Right hindlimb (tissue), 1 donor: ENCODE results near the gene BPIFB3.
"Not testable (repeated sequence)": the region's sequence is repeated elsewhere in the genome, so short reads cannot be mapped to it uniquely, and the experiment has no call there.

ENCODE experiments used
- DNase-seq: peaks from one replicate; pipeline ENCODE4 v3.0.0-alpha.2; 2018

The BPIFB3 gene

DNA sequence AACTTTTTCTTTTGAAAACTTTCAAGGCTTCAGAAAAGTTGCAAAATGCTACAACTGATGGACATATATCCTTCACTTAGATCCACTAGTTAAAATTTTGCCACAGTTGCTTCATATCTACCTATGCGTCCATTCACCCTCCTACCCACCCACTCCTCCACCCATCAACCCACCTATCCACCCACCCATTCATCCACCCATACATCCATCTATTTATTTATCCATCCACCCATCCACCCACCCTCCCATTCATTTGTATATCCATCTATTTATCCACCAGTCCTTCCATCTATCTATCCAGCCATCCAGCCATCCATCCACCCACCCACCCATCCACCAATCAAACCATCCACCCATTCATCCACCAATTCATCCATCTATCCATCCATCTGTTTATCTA lies 39.4 kb downstream of the BPIFB3 start:
- DNase-seq, result no peak

DNA sequence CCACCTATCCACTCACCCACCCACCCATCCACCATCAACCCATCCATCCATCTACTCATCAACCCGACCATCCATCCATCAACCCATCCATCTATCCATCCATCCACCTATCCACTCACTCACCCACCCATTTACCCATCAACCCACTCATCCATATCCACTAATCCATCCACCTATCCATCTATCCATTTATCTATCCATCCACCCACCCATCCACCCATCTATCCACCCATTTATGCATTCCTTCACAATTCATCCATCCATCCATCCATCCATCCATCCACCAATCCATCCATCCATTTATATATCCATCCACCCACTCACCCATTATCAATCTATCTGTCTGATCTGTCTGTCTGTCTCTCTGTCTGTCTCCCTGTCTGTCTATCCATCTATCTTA lies 39.9 kb downstream of the BPIFB3 start:
- no peak for DNase-seq

DNA sequence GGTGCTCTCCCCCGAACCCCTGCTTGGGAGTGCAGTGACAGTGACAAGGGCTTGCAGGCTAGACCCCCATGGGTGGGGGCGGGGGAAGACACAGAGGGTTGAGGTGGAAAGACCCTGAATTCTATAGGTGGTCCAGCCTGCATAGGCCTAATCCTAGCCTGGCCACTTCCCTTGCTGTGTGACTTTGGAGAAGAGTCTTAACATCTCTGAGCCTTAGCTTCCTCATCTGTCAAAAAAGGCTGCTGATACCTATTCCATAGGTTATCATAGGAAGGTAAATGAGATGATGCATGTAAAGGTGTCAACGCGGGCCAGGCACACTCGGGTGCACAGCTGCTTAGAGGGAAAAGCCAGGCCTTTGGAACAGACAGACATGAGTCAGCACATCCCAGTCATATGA lies 41.5 kb downstream of the BPIFB3 start:
- no peak for DNase-seq

DNA sequence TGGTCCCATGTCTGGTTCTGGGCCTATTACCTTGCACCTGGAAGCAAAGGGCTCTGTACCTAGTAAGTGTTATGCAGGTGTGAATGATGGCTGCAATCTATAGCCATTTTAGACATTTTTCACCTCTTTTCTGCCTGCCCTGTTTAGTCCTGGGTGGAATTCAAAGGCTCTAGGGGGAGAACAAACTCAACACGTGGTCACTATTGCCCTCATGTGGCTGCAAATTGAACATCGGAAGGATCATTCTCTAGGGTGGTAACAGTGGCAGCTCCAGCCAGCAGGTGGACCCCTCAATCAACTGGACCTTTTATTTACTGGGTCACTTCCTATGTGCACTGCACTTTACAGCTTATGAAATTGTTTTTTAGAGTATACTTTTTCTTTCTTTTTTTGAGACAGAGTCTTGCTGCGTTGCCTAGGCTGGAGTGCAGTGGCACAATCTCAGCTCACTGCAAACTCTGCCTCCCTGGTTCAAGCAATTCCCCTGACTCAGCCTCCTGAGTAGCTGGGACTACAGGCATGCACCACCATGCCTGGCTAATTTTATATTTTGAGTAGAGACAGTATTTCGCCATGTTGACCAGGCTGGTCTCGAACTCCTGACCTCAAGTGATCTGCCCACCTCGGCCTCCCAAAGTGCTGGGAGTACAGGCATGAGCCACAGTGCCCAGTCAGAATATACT lies 42.3 kb downstream of the BPIFB3 start:
- DNase-seq, result peak; percentile 60

DNA sequence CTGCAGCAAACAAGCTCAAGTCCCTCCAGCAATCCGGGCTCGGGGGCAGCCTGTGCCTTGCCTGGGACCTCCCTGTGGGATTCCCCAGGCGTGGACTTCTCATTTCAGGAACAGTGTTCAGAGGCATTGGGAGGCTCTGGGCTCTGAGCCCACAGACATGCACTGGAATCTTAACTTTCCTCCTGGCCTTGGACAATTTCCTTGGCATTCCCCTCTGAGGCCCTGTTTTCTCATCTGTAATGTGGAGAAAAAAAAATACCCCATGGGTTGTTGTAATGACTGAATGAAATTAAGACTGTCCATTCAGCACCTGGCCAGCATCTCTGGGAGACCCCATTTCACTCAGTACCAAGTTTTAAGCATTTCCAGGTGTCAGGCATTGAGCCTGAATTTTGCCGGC lies 43.3 kb downstream of the BPIFB3 start:
- DNase-seq, result peak; percentile 68

DNA sequence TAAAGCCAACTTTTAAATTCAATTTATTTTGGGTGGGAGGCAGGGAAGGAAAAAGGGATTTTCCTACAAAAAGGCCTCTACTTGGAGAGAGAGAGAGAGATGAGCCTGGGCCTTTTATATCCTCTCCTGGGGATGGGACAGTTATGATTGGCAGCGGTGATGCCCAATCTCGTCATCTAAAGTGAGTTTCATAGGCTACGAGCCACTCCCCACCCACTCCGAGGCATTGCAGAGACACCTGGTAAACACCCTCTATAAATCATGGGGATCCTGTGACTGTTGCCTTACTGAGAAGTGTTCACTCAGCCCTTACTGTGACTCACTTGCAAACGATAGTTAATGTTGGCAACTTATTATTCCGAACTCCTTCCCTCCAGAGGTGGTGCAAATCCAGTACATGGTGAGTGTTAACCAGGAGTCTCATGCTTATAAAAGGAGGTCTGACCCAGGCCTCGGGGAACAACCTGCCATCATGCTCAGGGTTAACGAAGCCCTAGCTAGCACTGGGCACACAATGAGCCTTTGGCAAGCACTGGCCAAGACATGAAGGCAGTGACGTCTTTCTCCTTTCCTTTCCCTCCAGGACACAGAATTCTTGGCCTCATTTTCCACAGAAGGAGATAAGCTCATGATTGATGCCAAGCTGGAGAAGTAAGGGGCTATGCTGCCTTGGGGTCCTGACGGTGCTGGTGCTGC lies 46.3 kb downstream of the BPIFB3 start:
- DNase-seq, result no peak

DNA sequence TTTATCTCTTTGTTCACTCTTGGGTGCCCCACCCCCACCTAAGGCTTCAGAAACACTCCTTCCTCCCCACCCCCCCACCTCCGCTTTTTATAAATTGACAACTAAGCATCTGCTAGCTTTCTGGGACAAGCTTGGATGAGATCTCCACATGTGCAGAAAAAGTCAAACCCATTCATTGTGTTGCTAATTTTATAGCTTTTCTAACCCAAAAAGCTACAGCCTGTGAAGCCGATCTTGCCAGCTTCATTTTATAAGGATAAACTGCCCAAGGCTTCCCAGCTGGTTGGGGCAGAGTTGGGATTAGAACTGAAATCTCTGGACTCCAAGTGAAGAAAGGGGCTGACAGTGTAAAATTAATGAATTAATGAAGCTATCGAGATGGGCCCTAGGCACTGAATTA lies 49.9 kb downstream of the BPIFB3 start:
- DNase-seq, result no peak

DNA sequence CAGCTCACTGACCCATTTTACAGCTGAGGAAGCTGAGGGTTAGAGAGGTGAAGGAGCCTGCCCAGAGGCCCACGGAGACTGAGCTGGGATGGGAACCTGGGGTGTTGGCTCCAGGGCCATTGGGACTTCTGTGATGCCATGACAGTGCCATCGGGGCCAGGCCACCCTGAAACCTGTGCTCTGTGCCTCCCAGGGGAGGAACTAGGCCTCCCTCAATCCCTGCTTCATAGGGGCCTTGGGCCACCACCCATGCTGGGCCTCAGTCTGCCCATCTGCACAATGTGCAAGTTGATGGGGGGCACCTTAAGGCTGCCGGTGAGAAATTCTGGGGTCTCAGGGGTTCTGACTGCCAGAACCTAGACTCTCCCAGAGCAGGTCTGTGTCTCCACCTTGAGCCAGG lies 50.6 kb downstream of the BPIFB3 start:
- DNase-seq, result no peak

DNA sequence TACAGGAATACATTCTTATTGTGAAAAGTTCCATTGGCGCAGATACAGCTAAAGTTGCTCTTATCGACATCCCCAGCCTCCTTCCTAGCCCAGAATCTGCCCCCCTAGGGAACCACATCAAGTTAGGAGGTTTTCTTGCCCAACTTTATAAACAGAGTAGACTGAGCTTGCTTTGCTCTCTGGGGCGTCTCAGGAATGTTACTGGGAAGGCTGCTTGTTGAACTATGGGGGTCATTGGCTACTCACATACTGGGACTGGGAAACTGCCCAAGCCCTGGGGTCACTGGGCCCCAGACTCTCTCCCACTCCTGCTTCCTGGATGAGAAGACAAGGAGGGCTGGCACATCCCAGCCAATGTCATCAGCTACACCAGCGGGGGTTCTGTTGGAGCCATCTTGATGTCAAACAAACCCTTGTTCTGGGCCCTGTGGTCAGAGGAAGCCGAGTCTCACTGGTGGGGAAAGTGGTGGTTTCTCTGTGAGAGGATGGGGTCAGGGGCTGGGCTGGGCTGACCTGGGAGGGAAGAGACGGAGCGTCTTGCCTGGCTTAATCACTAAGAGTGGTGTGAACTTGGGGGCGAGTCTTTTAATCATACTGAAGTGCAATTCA lies 51.7 kb downstream of the BPIFB3 start:
- peak; percentile 58 for DNase-seq

DNA sequence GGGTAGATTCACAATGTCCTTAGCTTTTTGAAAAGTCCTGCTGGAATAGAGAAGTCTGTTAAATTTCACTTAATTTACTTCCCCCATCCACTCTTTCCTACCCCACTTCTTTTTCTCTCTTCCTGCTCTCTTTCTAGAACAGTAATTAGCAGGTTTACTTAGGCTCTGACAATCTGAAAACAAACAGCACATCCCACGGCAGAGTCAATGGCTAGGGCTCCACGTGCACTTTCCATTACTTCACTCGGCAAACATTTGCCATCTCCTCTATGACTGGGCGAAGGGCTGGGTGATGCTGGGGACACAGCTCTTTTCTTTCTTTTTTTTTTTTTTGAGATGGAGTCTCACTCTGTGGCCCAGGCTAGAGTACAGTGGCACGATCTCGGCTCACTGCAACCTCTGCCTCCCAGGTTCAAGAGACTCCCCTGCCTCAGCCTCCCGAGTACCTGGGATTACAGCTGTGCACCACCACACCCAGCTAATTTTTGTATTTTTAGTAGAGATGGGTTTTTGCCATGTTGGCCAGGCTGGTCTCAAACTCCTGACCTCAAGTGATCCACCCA lies 52.4 kb downstream of the BPIFB3 start:
- peak; percentile 31 for DNase-seq

DNA sequence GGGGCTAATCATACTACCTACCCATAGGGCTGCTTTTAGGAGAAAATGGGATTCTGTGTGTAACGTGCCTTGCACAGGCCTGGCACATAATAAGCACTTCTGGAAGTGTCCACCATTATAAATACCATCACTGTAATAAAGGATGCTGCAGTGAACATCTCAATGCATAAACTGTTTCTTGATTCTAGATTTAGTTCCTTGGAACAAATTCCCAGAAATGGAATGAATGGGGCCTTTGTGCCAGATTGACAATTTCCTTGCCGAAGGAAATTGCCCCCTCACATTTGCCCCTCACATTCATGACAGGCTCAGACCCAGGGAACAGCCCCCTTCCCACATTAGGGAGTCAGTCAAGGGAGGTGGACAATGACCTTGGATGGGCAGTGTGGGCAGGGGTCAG lies 55.0 kb downstream of the BPIFB3 start:
- DNase-seq, result no peak

DNA sequence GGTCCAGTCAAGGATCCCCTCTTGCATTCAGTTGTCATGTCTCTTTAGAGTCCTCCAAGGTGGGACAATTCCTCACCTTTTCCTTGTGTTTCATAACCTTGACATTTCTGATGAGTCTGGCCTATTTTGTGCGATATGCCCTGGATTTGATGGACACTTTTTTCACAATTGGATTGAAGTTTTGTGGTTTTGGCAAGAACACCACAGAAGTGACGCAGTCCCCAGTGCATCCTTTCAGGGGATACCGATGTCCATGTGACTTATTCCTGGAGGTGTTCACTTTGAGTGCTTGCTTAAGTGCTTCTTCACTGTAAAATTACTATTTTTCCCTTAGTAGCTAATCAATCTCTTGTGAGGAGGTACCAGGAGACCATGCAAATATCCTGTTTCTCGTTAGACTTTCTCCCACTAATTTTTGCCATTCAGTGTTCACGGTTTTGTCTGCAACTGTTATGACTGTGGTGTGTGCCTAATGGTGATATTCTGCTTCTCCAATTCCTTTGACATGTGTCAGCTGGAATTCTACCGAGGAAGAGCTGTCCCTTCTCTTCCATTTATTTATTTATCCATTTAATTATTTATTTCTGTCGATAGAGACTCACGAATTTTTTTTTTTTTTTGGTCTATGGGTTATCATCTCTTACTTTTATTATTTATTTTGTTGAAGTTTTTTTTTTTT lies 56.6 kb downstream of the BPIFB3 start:
- no peak for DNase-seq

DNA sequence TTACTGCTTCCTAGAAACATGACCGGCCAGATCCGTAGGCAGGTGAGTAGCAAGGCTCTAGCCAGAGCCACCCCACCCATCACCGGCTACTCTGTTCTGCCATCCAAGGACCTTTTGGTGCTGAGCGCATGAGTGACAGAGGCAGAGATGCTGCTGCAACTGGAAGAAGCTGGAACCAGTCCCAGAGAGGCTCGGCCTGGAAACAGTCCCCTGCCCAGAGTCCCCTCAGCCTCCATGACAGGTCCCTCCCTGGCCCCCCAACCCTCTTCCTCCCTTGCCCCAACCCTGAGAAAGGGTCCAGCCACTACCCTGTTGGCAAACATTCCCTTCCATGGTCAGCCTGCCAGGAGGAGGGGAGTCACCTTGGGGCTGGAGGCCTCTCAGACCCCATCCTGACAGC lies 57.6 kb downstream of the BPIFB3 start:
- no peak for DNase-seq

DNA sequence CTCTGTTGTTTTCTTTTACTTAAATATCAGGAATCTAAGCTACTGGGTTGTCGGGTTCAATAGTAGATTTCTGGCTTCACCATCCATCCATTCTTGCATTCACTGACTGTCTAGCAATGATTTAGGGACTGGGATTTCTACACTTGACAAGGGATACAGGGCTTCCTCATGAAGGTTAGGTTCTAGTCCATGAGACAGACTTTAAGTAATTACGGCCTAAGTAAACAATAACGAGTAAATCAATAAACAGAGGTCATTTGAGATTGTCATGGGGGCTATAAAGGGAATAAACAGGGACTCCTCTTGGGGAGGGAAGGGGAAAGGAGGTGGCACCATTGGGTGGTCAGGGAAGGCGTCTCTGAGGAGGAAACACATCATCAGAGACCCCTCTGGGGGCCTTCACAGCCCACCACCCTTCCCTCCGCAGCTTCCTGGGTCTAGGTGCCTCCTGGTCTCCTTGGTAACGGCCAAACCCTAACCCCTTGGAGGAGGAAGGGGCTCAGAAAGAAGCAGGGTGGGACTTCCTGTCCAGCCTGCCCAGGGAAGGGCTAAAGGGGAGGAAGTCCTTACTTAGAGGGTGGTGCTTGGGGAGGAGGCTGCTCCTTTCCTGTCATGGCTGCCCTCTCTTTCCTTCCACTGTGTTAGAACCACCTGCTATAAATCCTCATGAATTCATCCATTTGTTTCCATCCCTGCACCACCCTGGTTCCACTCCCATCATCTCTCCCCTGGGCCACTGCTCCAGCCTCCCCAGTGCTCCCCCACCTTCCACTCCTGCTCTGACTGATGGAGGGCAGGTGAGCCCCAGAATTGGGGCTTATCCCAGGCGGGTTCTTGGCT lies 59.1 kb downstream of the BPIFB3 start:
- no peak for DNase-seq

DNA sequence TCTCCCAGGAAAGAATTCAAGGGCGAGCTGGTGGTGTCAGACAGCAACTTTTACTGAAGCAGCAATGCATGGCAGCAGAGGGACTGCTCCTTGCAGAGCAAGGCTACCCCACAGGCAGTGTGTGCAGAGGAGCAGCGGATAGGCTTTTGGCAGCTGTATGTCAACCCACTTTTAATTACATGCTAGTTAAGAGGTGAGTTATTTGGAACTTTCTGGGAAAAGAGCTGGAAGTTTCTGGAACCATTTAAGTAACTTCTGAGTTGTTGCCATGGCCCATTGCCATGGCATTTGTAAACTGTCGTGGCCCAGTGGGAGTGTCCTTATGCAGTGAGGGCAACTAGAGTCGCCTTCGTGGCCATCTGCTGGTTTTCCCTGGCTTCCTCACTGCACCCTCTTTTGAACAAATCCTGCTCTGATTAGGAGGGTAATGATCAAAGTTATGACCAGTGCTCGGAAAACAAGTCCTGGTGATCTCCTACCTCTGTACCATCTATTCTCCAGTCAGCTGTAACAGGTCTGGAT lies 59.7 kb downstream of the BPIFB3 start:
- DNase-seq, result no peak

DNA sequence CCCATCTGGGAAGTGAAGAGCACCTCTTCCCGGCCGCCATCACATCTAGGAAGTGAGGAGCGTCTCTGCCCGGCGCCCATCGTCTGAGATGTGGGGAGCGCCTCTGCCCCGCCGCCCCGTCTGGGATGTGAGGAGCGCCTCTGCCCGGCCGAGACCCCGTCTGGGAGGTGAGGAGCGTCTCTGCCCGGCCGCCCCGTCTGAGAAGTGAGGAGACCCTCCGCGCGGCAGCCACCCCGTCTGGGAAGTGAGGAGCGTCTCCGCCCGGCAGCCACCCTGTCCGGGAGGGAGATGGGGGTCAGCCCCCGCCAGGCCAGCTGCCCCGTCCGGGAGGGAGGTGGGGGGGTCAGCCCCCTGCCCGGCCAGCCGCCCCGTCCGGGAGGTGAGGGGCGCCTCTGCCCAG lies 61.8 kb downstream of the BPIFB3 start:
- DNase-seq, result not testable (repeated sequence)

DNA sequence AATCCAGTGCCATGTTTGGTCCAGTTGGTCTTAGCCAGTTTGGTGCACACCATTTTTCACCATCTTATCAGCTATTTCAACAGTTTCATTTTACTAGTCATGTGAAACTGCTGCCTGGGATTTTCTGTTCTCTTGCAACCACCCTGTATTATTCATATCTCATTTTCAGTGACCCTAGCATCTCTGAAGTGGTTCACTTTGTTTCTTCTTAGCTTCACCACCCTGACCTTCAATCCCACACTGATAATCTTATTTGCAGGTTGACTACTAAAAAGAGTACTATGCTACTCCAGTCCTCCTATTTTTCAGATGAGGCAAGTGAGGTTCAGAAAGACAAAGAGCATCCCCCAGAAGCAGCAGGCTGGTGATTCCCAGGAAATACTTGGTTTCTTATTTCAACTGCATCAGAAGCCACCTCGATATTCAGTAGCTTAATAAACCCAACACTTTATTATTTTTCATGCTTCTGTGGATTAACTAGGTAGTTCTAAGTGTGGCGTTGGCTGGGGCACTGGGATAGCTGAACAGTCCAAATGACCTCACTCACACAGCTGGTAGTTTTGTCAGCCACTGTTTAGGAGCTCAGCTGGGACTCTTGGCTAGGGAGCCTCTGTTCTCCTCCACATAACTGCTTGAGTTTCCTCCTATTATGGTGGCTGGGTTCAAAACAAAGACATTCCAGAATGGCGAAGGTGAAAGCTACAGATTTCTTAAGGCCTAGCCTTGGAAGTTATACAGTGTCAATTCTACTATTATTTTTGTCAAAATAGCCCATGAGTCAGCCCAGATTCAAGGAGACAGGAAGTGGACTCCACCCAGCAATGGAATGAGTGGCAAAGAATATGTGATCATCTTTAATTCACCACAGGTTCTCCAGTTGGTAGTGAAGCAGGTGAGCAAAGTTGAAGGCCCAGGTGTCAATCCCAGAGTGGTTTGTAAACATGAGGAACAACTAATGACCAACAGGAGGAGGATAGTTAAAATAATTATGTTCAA lies 66.3 kb downstream of the BPIFB3 start:
- no peak for DNase-seq

DNA sequence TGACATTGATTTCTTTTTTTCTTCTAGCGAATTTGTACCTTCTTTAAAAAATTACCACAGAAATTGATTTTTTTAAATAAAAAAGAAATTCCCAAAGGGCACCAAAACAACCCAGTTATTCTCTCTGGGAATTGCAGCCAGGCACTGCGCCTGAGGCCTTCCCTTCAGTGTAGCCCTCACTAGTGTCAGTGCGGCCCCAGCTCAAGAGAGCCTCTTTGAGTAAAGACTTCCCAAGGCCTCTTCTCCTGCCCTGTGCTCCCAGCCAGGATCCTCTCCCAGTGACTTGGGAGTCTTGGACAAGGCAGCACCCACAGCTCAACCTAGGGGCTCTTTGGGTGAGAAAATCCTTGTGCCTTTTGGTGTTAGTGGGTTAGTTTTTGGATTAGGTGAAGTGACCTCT lies 67.2 kb downstream of the BPIFB3 start:
- no peak for DNase-seq

DNA sequence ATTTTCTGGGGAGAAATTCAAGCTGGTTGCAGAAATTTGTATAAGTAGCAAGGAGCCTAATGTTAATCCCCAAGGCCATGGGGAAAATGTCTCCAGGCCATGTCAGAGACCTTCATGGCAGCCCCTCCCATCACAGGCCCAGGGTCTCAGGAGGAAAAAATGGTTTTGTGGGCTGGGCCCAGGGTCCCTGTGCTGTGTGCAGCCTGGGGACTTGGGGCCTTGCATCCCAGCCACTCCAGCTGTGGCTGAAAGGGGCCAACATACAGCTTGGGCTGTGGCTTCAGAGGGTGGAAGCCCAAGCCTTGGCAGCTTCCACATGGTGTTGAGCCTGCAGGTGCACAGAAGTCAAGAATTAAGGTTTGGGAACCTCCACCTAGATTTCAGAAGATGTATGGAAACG lies 68.6 kb downstream of the BPIFB3 start:
- not testable (repeated sequence) for DNase-seq
